RWPE2 (cell line): Measurements from ENCODE around the gene B4GALT2.

Source experiments
- ATAC-seq: fragments of 200-7000 bp; cut with Tn5 transposase; 3 replicates; pipeline ENCODE4 v1.9.1; 2021; ENCODE audit warnings: low read depth
- DNase-seq: peaks from one replicate; pipeline ENCODE4 v3.0.0-alpha.2; 2020; ENCODE audit warnings: low spot score
- H3K27ac ChIP-seq: fragments of 450-650 bp; 2 replicates; pipeline ENCODE4 v1.5.1; 2017; ENCODE audit warnings: mild to moderate bottlenecking; ENCODE audit not compliant: poor library complexity, severe bottlenecking
- H3K27me3 ChIP-seq: fragments of 250-450 bp; sonication (Bioruptor Pico); 2 replicates; pipeline ENCODE4 v1.5.1; 2021; ENCODE audit warnings: mild to moderate bottlenecking, moderate library complexity; ENCODE audit not compliant: insufficient read depth, poor library complexity, severe bottlenecking
- H3K36me3 ChIP-seq: fragments of 250-450 bp; sonication (Bioruptor Pico); 2 replicates; pipeline ENCODE4 v1.5.1; 2020; ENCODE audit warnings: low read depth, mild to moderate bottlenecking, moderate library complexity
- H3K4me1 ChIP-seq: fragments of 250-450 bp; sonication (Bioruptor Pico); 2 replicates; pipeline ENCODE4 v1.5.1; 2021; ENCODE audit warnings: mild to moderate bottlenecking, moderate library complexity; ENCODE audit not compliant: insufficient read depth, poor library complexity, severe bottlenecking
- H3K4me3 ChIP-seq: fragments of 250-450 bp; sonication (Bioruptor Pico); 2 replicates; pipeline ENCODE4 v1.5.1; 2021; ENCODE audit warnings: mild to moderate bottlenecking, moderate library complexity; ENCODE audit not compliant: severe bottlenecking
- H3K9me3 ChIP-seq: fragments of 250-450 bp; sonication (Bioruptor Pico); 2 replicates; pipeline ENCODE4 v1.5.1; 2021; ENCODE audit warnings: mild to moderate bottlenecking, moderate library complexity; ENCODE audit not compliant: severe bottlenecking
- CTCF ChIP-seq: fragments of 450-650 bp; IDR thresholded peaks from one replicate; pipeline ENCODE4 v1.5.1; 2017; ENCODE audit warnings: mild to moderate bottlenecking, moderate library complexity; ENCODE audit not compliant: poor library complexity, severe bottlenecking

The B4GALT2 gene

GRCh38 chr1:43946236-43947060, 32.6 kb upstream of the B4GALT2 start, which contains the start of gene IPO13:
IPO13 (plus strand) TSS chr1:43946950; CDS start chr1:43947601, 651 bp downstream.
- DNase-seq (peak; percentile 90), ATAC-seq (peak; percentile 89)
- Histone ChIP-seq H3K27ac (peak within 1 kb of the TSS; percentile 60), H3K4me3 (peak within 1 kb of the TSS; percentile 50), H3K4me1 (peaks cover 8% of the 10 kb centered on the region), H3K27me3 (no peaks in the 10 kb centered on the region), H3K36me3 (0 out of 2 replicates have a peak, but pooled peaks cover 4% of the 10 kb centered on the region), H3K9me3 (no peaks in the 10 kb centered on the region)
- TF ChIP-seq CTCF, result peak; percentile 80

- Histone ChIP-seq H3K4me3 (peak overlapping the region; percentile 50), H3K27me3 (no peaks in the 10 kb centered on the region), H3K36me3 (0 out of 2 replicates have a peak, but pooled peaks cover 4% of the 10 kb centered on the region), H3K9me3 (no peaks in the 10 kb centered on the region), H3K27ac (peak overlapping the region; percentile 60), H3K4me1 (peaks cover 8% of the 10 kb centered on the region)
- DNase-seq (no peak), ATAC-seq (no peak)
- TF ChIP-seq CTCF, result no peak
Measured at GRCh38 chr1:43947061-43947873, 31.7 kb upstream of the B4GALT2 start.

- Histone ChIP-seq H3K36me3 (0 out of 2 replicates have a peak, but pooled peaks cover 4% of the 10 kb centered on the region), H3K27me3 (no peaks in the 10 kb centered on the region), H3K27ac (peak overlapping the region; percentile 60), H3K4me3 (peak overlapping the region; percentile 50), H3K9me3 (no peaks in the 10 kb centered on the region), H3K4me1 (peaks cover 8% of the 10 kb centered on the region)
- ATAC-seq (no peak), DNase-seq (no peak)
- TF ChIP-seq CTCF, result no peak
Measured at GRCh38 chr1:43947874-43948437, 31.1 kb upstream of the B4GALT2 start.

GRCh38 chr1:43949678-43950077, 29.3 kb upstream of the B4GALT2 start:
- Histone ChIP-seq H3K27ac (no peak overlapping the region), H3K4me3 (no peak overlapping the region), H3K9me3 (no peaks in the 10 kb centered on the region), H3K27me3 (no peaks in the 10 kb centered on the region), H3K36me3 (0 out of 2 replicates have a peak, but pooled peaks cover 4% of the 10 kb centered on the region), H3K4me1 (peaks cover 8% of the 10 kb centered on the region)
- TF ChIP-seq CTCF, result no peak
- DNase-seq, result no peak
- ATAC-seq, result no peak
